PC-3 (cell line): ENCODE data around the gene CCDC112. TPM values are rescaled to one million over a fixed set of nuclear protein-coding genes. Genes with fewer than 3 reads are reported as not detected.
A peak's percentile ranks its signal among the peaks of the same experiment; 100 is the strongest.

Experiments used
- ATAC-seq: fragments of 200-7000 bp; cut with Tn5 transposase; 2 replicates; pipeline ENCODE4 v1.9.1; 2020; ENCODE audit warnings: mild to moderate bottlenecking, moderate library complexity
- BruUV-seq: library from RNA; stranded (reverse); fragments of 400-500 nt; replicated peaks from 2 replicates; lab custom pipeline; 2021; lab: Mats Ljungman, UMichigan
- CTCF ChIA-PET: fragments of 300-600 bp; sonication (Branson Sonifier 250); formaldehyde crosslinking; loops from one replicate; lab custom pipeline; 2022; ENCODE audit warnings: antibody characterized with exemption; lab: Charles Lee
- POLR2A ChIA-PET: fragments of 300-600 bp; sonication (Branson Sonifier 250); formaldehyde crosslinking; loops from one replicate; lab custom pipeline; 2022; ENCODE audit warnings: antibody characterized with exemption; ENCODE audit not compliant: unreplicated experiment; lab: Charles Lee
- DNase-seq: peaks from one replicate; pipeline ENCODE4 v3.0.0-alpha.2; 2015
- H2AFZ ChIP-seq: fragments of 300-600 bp; sonication (generic); 2 replicates; pipeline ENCODE4 v1.6.0; 2016; ENCODE audit warnings: antibody characterized with exemption, low read length
- H3F3A ChIP-seq: fragments of 300-600 bp; sonication (generic); one replicate; pipeline ENCODE4 v1.6.0; 2017; ENCODE audit warnings: antibody characterized with exemption, low read length, control low read depth, mild to moderate bottlenecking; ENCODE audit not compliant: unreplicated experiment
- H3K27ac ChIP-seq: fragments of 300-600 bp; sonication (generic); 2 replicates; pipeline ENCODE4 v1.5.1; 2016; ENCODE audit warnings: mild to moderate bottlenecking, low read length
- H3K27me3 ChIP-seq: fragments of 300-600 bp; sonication (generic); 2 replicates; pipeline ENCODE4 v1.6.1; 2016; ENCODE audit warnings: low read length, mixed read lengths
- H3K36me3 ChIP-seq: fragments of 300-600 bp; sonication (generic); 2 replicates; pipeline ENCODE4 v1.6.1; 2016; ENCODE audit warnings: low read depth, mixed run types, low read length, mixed read lengths
- H3K4me1 ChIP-seq: fragments of 300-600 bp; sonication (generic); 2 replicates; pipeline ENCODE4 v1.5.1; 2016; ENCODE audit warnings: low read length; ENCODE audit not compliant: insufficient read depth
- H3K4me2 ChIP-seq: fragments of 300-600 bp; sonication (generic); 2 replicates; pipeline ENCODE4 v1.6.0; 2016; ENCODE audit warnings: low read length
- H3K4me3 ChIP-seq: fragments of 300-600 bp; sonication (generic); 2 replicates; pipeline ENCODE4 v1.5.1; 2016; ENCODE audit warnings: mild to moderate bottlenecking, low read length, mixed read lengths
- H3K79me2 ChIP-seq: fragments of 300-600 bp; sonication (generic); 2 replicates; pipeline ENCODE4 v1.6.1; 2017; ENCODE audit warnings: low read length, mixed read lengths
- H3K9ac ChIP-seq: fragments of 300-600 bp; sonication (generic); 2 replicates; pipeline ENCODE4 v1.6.0; 2016; ENCODE audit warnings: mild to moderate bottlenecking, low read length
- H3K9me2 ChIP-seq: fragments of 300-600 bp; sonication (generic); replicated peaks from 2 replicates; pipeline ENCODE4 v1.6.1; 2016; ENCODE audit warnings: mixed run types, low read length, mixed read lengths
- H3K9me3 ChIP-seq: fragments of 300-600 bp; sonication (generic); 2 replicates; pipeline ENCODE4 v1.6.1; 2016; ENCODE audit warnings: low read length, mixed read lengths
- H4K20me1 ChIP-seq: fragments of 300-600 bp; sonication (generic); 2 replicates; pipeline ENCODE4 v1.6.1; 2016; ENCODE audit warnings: low read length, mixed read lengths
- EZH2 ChIP-seq: fragments of 300-600 bp; sonication (generic); IDR thresholded peaks from one replicate; pipeline ENCODE4 v1.6.1; 2017; ENCODE audit warnings: antibody characterized with exemption, mild to moderate bottlenecking, low read length; ENCODE audit not compliant: unreplicated experiment
- EZH2phosphoT487 ChIP-seq: fragments of 300-600 bp; sonication (generic); IDR thresholded peaks from 2 replicates; pipeline ENCODE4 v1.6.1; 2018; ENCODE audit warnings: mild to moderate bottlenecking, antibody characterized with exemption, low read length, borderline replicate concordance
- intact Hi-C: fragments of 100-400 bp; cut with micrococcal nuclease; formaldehyde crosslinking; loops from 2 replicates; pipeline ENCODE4 v1.9.0; 2023
- total RNA-seq: library from RNA; depleted of rRNA; stranded (reverse); fragments of >200 nt; gene quantifications from 2 replicates; pipeline ENCODE4 v1.2.3, GENCODE V29; 2014
- TF ChIP-seq, protein P1 (sequence below): fragments of 300-600 bp; sonication (generic); conservative IDR thresholded peaks from 2 replicates; pipeline ENCODE4 v1.5.1; 2017; ENCODE audit warnings: antibody characterized with exemption, low read depth, mild to moderate bottlenecking, low read length

The CCDC112 gene
- total RNA-seq, 1 experiment from 2014 or later, result 6.9 TPM

GRCh38 chr5:115271295-115272050 is 25.0 kb downstream of the CCDC112 start:
- Histone ChIP-seq H3K79me2 (no peaks in the 10 kb centered on the region), H3K9me2 (no peaks in the 10 kb centered on the region), H3K9me3 (no peaks in the 10 kb centered on the region), H4K20me1 (no peaks in the 10 kb centered on the region), H2AFZ (no peak overlapping the region), H3K36me3 (no peaks in the 10 kb centered on the region; the same call in 1 of the 2 replicates), H3K27me3 (no peaks in the 10 kb centered on the region), H3K9ac (no peak overlapping the region), H3K27ac (no peak overlapping the region), H3K4me3 (no peak overlapping the region), H3K4me2 (no peak overlapping the region), H3F3A (no peaks in the 10 kb centered on the region), H3K4me1 (no peaks in the 10 kb centered on the region)
- BruUV-seq, result no TSS peak
- ATAC-seq, result no peak
- intact Hi-C loops, result no loop called here
- ChIA-PET POLR2A (no interaction called here), CTCF (no interaction called here)
- no peak for DNase-seq
- TF ChIP-seq, protein P1, sequence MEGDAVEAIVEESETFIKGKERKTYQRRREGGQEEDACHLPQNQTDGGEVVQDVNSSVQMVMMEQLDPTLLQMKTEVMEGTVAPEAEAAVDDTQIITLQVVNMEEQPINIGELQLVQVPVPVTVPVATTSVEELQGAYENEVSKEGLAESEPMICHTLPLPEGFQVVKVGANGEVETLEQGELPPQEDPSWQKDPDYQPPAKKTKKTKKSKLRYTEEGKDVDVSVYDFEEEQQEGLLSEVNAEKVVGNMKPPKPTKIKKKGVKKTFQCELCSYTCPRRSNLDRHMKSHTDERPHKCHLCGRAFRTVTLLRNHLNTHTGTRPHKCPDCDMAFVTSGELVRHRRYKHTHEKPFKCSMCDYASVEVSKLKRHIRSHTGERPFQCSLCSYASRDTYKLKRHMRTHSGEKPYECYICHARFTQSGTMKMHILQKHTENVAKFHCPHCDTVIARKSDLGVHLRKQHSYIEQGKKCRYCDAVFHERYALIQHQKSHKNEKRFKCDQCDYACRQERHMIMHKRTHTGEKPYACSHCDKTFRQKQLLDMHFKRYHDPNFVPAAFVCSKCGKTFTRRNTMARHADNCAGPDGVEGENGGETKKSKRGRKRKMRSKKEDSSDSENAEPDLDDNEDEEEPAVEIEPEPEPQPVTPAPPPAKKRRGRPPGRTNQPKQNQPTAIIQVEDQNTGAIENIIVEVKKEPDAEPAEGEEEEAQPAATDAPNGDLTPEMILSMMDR, result no peak
- no peak for TF ChIP-seq EZH2
- no peak for TF ChIP-seq EZH2phosphoT487

DNA sequence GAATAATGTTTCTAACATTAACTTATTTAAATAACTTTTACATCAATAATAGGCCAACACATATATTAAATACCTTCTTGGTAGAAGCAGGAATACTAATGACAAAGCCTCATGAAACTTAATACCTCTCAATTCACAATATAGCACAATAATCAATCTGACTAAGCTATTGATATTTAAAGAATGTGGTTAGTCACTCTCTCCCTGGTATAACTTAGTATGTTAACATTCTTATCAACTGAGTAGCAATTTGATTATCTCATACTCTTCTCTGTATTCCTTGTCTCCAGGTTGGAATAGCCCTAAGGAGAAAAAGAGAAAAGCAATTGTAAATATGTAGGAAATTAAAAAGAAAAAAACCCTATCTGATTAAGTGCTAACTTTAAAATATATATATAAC is 28.8 kb downstream of the CCDC112 start:
- peak; percentile 61 for DNase-seq
- intact Hi-C loops, result no loop called here
- H3K9me2 ChIP-seq, result no peaks in the 10 kb centered on the region
- H3K4me3 ChIP-seq, result no peak overlapping the region
- no peak overlapping the region for H2AFZ ChIP-seq
- H3K4me1 ChIP-seq, result peaks cover 8% of the 10 kb centered on the region
- H3K36me3 ChIP-seq, result no peaks in the 10 kb centered on the region
- no peaks in the 10 kb centered on the region for H3K9me3 ChIP-seq
- no peaks in the 10 kb centered on the region for H3F3A ChIP-seq
- H3K79me2 ChIP-seq, result no peaks in the 10 kb centered on the region
- TF ChIP-seq EZH2phosphoT487 (no peak), EZH2 (no peak)
- TF ChIP-seq, protein P1, result no peak
- ChIA-PET POLR2A (no interaction called here), CTCF (no interaction called here)
- ATAC-seq, result no peak
- H4K20me1 ChIP-seq, result no peaks in the 10 kb centered on the region
- no peak overlapping the region for H3K4me2 ChIP-seq
- BruUV-seq, result no TSS peak
- no peaks in the 10 kb centered on the region for H3K27me3 ChIP-seq
- H3K27ac ChIP-seq, result no peak overlapping the region
- no peak overlapping the region for H3K9ac ChIP-seq

DNA sequence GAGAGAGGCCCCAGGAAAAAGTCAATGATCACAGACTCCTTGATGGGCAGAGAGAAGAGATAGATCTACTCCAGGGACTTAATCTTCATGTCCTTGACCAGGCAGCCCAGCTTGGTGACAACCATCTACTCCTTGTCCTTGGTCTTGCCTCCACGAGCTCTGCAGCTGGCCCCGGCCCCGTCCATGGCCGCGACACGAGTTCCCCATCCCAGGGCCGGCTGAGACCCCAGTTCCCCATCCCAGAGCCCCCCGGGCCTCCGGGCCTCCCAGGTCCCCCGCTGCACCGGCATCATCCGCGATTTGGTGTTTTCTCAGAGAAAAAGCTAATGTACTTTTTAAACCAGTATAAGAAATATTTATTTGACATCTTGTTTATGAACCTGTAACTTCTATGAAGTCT is 31.2 kb downstream of the CCDC112 start:
- Histone ChIP-seq H4K20me1 (no peaks in the 10 kb centered on the region), H3K9me3 (no peaks in the 10 kb centered on the region), H3K4me1 (peaks cover 21% of the 10 kb centered on the region), H3K27ac (no peak overlapping the region), H3K36me3 (no peaks in the 10 kb centered on the region), H3K79me2 (peaks cover 23% of the 10 kb centered on the region), H3K9ac (no peak overlapping the region), H2AFZ (no peak overlapping the region), H3K27me3 (no peaks in the 10 kb centered on the region), H3F3A (no peaks in the 10 kb centered on the region), H3K4me2 (no peak overlapping the region), H3K9me2 (no peaks in the 10 kb centered on the region), H3K4me3 (no peak overlapping the region)
- TF ChIP-seq, protein P1, result no peak
- TF ChIP-seq EZH2 (no peak), EZH2phosphoT487 (no peak)
- no TSS peak for BruUV-seq
- ChIA-PET CTCF (no interaction called here), POLR2A (no interaction called here)
- DNase-seq (no peak), ATAC-seq (no peak)
- intact Hi-C loops, result no loop called here
